HG02938 (cell line): Measurements from ENCODE around the gene ZIC3.
"Not testable (repeated sequence)": the region's sequence is repeated elsewhere in the genome, so short reads cannot be mapped to it uniquely, and the experiment has no call there.

Experiments used
- ATAC-seq: cut with Tn5 transposase; IDR thresholded peaks from one replicate; pipeline ENCODE4 v1.9.1; 2021; ENCODE audit warnings: mild to moderate bottlenecking, moderate library complexity; ENCODE audit not compliant: unreplicated experiment

Gene ZIC3

DNA sequence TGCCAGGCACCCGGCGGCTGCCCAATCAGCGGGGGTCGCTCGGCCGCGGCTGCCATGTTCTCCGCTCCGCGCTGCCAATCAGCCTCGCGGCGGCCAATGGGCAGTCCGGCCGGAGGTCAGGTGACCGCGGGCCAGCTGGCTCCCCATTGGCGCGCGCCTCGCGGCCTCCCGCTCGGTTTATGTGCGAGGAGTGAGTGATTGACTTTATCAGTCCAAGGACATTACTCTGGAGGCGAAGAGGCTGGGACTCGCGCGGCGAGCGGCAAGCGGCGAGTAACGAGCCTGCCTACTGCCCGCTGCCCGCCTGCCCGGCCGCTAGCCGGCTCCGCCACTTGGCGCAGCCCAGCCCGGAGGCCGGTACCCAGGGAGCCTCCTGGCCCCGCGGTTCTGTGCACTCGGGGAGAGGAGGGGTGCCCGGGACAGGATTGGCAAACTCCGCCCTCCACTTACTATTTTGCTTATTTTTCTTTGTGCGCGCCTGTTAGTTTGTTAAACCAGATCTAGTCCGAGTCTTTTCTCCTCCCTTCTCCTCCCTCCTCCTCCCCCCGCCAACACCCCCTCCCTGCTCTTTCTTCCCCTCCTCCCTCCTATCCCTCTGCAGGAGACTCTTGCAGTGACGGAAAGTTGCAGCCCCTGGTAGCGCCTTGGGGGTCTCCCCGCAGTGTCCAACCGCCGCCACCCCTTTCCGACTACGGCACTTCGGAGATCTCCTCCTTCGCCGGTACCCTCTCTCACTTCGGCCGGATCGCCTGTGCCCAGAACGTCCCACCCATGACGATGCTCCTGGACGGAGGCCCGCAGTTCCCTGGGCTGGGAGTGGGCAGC is at the start of gene ZIC3:
Gene ZIC3, plus strand, starts transcription at position 207 of the 825 bp plus-strand sequence. Its CDS starts 565 bp downstream, at position 772.
- ATAC-seq: no peak

DNA sequence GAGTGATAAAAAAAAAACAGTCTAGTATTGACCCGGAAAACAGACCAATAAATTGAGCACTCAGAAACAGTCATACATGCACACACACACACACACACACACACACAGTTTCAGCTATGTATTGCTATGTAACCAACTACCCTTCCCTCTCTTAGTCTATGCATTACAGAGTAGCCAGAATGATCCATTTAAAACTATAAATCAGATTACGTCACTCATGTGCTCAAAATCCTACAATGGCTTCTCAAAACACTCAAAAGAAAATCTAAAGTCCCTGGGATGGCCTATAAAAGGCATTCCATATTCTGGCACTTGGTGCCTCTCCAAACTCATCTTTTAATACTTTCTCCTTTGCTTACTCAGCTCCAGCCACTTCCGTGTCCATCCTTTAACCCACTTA is 46.5 kb upstream of the ZIC3 start:
- ATAC-seq: no peak

DNA sequence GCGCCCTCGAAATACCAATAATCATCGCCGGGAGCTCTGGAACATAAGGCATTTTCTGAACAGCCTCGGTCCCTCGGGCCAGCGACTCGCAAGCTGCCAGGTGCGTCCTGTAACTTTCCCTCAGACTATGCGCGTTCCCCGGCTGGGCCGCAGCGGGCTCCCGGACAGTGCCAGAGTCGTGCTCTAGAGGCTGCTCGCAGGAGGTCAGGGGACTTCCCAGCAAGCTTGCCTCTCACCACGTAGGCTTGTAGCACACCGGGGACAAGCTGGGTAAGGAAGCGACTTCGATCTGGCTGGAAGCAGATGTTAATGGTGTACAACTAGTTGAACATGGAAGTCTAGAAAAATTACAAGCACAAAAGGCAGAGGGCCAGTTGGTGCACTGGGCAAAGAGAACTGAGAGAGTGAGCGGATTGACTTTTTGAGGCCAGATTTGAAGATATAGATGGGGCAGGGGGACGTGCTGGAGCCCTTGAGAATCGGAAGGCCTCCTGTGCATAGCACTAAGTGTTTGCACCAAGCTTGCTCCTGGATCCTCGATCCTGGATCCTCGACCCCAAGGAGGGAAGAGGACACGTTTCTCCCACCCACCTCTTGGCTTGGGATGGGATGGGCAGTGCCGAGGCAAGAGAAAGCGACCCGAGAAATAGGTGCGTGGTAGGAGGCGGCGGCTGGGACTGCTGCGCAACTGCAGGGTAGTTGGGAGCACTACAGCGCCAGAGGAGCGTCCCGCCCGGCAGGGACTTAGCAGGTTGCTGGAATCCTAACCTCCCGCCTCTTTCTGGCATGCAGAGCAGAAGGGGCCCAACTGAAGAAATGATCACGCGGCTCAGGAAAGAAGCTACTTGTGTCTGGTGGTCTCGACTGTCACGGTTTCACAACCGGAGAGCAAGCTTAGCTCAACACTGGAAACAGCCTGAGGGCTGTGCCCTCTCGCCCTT is 19.9 kb upstream of the ZIC3 start:
- ATAC-seq: no peak

DNA sequence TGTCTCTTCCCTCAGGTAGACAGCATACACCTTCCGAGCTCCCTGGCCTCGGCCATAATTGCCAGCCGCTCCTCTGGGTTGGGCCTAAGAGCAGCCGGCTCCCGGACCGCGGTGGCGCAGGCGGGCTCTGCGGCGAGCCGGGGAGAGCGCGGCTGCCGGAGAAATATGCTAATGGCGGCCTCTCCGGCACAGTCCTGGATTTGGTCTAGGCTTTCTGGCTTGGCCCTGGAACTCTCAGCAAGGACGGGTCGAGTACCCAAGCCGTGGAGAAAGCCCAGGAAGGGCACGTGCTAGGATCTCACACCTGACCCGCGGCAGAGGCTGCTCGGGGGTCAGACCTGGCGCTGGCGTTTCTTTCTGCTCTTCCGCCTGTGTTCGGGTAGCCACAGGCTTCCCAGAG is 18.6 kb upstream of the ZIC3 start:
- no peak for ATAC-seq

DNA sequence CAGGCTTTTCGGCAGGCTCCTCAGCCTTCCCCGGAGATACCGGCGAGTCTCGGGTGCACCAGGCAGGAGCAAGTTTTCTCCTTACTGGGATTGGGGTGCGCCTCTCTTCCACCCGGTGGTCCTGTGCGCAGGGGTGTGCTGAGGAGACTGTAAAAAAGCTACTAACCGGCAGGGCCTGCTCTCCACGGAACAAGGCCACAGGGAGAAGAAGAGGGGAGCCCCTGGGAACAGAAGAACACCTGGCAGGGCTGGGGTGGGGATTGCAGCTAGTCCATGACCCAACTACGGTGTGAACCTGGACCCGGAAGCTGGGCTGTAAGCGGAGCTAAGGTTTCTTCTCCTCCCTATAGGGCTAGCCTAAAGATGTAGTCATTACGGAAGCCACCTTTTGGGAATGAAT is 17.7 kb upstream of the ZIC3 start:
- ATAC-seq: no peak

DNA sequence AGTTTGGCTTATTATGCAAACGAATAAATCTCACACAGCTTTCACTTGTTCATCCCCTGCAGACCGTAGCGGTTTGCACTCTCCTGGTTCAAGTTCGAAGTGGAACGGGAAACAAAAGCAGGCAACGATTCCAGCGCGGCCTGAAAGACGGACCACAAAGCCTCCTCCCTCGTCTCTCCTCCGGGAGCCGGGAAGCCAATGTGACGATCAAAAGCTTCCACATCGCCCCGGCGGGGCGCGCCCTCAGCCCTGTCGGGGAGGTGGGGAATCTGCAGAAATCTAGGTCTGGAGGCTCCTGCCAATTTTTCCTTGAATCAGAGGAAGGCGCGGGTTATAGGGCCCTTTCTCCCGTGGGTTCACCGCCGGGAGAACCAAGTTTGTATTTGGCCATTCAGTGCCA is 16.9 kb upstream of the ZIC3 start:
- ATAC-seq: no peak

DNA sequence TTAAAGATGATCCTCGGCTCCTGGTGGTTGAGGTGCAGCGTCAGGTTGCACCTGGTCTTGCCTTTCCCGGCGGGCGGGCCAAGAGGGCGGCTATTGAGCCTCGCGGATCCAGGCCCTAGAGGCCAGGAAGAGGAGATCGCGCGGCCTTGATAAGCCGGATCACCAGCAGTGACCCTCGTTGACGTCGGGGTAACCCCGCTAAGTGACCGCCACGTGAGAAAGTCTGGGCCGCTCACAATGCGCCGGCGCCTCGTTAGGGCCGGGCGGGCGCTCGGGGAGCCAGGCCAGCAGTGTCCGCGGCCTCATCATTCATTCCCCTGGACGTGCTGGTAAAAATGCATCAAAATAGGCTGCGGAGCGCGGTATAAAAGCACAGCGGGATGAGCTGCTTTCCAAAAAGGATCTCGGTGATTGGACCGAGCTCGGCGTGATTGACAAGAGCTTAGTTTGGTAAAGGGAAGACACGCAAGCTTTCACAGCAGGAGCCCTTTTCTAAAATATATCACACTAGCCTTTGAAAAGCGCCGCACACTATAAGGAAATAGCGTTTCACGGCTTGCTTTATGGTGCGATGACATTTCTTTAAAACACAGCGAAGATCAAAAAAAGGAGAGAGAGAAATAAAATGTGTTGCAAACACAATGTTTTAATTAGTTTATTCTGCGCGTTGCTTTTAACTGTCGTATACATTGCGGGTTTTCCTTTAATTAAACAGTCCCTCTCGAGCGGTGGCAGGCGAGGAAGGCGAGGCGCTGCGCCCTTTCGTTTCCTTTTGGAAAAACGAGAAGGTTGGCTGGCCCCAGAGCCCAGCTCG is 15.9 kb upstream of the ZIC3 start:
- no peak for ATAC-seq

DNA sequence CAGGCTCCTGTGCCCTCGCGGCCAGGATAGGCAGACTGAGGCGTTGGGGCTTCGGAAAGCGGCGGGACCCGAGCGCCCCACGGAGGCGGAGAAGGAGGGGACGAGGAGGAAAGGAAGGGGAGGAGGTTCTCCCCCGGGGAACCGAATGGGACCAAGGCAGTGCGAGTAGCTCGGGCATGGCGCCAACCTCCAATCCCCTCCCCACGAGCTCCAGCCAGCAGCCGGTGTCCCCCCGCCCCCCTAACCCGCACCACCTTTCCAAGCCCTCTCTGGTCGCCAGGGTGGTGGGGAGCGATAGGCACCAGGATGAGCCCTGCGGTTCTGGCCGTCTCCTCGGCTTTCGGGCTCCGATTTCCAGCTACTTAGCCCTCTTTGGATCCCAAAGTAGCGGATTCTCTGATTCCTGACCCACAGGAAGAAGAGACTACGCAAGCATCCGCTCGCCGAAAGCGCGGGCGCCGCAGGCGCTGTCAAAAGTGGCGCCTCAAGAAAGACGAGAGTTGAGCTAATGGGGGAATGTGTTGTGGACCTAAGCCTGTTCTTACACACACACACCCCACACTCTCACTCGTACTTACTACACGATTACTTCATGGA is 15.2 kb upstream of the ZIC3 start:
- no peak for ATAC-seq

DNA sequence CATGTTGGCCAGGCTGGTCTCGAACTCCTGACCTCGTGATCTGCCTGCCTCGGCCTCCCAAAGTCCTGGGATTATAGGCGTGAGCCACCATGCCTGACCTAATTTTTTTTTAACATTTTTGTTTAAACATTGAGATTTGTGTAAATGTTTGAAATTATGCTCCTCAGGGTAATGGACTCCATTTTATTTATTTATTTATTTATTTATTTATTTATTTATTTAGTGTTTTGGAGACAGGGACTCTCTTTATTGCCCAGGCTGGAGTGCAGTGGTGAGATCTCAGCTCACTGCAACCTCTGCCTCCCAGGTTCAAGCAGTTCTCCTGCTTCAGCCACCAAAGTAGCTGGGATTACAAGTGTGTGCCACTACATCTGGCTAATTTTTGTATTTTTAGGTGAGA is 13.8 kb upstream of the ZIC3 start:
- not testable (repeated sequence) for ATAC-seq

DNA sequence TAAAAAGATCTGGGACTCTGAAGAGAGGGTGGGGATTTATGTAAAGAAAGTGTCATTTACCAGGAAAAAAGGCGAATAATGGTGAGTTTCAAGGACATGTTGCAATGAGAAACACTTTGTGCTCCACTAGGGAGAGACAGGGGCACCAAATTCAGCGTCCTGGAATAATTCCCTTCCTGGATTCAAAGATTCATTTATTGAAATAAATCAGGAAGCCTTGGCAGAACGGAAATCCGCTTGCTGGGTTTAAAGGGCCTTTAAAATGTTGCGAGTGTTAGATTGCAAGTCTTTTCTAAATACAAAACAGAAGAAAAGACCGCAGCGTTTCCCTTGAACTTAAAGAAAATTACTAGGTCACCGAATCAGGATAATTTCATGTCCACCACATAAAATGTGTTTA is 3.8 kb upstream of the ZIC3 start:
- ATAC-seq: no peak

DNA sequence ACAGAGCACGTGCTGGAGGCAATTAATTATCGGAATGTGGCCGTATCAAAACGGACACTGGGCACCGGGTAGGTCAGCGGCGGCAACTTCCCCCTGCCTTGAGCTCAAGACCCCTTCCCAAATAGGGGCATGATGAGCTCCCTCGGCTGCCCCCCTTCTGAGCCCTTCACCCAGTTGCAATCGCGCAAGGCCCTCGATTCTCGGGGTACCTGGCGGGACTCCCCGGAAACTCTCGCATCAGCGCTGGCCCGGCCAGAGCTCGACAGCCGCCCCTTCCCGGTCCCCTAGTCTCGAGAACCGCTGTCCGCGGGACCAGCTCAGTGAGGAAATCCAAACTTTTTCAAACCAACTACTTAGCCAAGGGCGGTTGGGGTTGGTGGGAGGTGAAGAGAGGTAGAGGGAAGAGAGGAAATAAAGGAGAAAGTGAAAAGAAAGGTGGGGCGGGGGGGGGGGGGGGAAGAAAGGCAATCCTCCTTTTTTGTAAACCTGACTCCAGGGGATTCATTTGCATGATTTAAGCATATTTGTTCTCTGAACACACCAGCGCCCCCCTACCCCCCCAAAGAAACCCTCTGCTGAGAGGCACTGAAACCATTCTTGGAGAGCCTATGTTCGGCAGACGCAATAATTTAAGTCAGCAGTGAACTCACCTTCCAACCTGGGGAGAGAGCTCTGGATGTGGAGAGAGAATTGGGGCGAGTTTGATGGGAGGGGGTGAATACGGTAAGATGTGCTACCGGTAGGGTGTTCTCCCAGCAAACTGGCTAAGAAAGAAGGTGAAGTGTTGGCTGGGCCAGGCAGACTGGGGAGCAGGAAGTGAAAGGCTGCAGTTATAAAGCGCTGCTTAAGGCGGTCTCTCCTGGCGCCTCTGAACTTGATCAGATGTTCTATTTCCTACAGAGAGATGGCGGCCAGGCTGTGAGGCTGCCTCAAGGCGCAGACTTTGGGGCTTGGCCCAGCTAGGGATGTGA is 2.0 kb upstream of the ZIC3 start:
- no peak for ATAC-seq

DNA sequence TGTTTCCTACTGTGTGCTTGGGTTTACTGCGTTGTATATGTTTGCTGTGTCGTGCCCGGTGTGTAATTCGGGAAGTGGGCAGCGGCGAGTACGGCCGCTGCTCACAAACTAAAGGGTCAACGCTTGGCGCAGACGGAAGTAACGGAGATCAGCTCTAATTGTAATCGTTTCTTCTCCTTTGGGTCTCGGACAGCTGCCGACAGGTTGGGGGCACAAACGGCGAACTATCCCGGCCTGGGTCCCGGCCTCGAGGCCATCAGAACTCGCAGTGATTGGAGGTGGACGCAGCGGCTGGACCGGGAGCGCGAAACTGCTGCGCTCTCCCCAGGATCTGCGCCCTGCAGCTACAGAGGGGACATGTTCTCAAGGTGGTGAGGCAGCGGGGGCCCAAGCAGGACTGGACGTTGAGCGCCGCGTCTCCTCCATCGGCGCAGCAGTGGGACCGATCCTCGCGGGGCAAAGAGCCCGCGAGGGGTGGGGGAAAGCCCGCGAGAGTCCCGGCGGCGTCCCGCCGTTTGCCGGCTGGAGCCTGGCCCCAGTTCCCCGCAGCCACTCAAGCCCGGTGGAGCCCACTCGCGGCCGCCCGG is 516 bp upstream of the ZIC3 start:
- ATAC-seq: no peak

DNA sequence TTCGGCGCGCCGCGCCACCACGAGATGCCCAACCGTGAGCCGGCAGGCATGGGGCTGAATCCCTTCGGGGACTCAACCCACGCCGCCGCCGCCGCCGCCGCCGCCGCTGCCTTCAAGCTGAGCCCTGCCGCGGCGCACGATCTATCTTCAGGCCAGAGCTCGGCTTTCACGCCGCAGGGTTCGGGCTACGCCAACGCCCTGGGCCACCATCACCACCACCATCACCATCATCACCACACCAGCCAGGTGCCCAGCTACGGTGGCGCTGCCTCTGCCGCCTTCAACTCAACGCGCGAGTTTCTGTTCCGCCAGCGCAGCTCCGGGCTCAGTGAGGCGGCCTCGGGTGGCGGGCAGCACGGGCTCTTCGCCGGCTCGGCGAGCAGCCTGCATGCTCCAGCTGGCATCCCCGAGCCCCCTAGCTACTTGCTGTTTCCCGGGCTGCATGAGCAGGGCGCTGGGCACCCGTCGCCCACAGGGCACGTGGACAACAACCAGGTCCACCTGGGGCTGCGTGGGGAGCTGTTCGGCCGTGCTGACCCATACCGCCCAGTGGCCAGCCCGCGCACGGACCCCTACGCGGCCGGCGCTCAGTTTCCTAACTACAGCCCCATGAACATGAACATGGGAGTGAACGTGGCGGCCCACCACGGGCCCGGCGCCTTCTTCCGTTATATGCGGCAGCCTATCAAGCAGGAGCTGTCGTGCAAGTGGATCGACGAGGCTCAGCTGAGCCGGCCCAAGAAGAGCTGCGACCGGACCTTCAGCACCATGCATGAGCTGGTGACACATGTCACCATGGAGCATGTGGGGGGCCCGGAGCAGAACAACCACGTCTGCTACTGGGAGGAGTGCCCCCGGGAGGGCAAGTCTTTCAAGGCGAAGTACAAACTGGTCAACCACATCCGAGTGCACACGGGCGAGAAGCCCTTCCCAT is 1.1 kb downstream of the ZIC3 start:
- no peak for ATAC-seq

DNA sequence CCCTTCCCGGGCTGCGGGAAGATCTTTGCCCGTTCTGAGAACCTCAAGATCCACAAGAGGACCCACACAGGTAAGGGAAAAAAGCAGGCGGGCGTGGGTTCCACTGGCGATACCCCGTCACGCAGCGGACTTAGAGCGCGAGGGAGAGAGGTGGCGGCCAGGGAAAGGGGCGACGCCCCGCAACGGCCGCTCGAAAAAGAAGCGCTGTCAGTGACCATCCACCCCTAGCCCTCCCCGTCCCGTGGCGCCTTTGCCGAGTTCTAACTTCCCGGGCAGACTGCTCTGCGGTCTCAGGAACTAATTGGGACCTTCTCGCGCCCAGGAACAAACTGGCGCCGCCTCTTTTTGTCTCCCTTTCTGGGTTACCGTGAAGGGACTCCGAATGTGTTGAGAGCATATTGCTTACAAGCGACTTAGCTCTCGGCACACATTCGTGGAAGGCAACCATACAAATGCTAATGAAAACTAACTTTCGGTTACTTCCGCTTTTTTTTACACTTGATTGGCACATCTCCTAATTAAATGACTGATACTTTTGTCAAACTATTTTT is 1.8 kb downstream of the ZIC3 start:
- no peak for ATAC-seq

DNA sequence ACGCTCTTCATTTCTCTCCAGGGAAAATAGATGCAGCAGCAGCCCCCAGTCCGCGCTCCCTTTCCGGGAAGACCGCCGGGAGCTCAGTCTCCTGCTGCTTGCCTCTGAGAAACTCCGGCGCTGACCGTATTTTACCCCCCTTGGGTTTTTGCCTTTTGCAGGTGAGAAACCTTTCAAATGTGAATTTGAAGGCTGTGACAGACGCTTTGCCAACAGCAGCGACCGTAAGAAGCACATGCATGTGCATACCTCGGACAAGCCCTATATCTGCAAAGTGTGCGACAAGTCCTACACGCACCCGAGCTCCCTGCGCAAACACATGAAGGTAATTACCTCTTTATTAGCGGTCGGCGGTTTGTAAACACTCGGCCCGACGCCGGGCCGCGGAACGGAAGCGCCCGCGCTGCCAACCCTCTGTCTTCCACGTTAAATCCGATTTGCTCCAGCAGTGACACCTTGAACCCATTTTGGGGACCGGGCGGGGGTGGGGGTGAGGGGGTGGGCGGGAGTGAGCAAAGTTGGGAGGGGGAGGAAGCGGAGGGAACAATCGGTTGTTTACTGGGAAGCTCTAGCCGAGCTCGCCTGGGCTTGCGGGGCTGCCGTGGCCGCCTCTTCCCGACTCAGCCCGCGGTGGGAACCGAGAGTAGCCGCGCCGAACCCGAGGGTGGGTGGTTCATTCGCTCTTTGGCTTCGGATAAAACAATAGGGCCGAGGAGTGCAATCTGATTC is 3.0 kb downstream of the ZIC3 start:
- ATAC-seq: no peak

DNA sequence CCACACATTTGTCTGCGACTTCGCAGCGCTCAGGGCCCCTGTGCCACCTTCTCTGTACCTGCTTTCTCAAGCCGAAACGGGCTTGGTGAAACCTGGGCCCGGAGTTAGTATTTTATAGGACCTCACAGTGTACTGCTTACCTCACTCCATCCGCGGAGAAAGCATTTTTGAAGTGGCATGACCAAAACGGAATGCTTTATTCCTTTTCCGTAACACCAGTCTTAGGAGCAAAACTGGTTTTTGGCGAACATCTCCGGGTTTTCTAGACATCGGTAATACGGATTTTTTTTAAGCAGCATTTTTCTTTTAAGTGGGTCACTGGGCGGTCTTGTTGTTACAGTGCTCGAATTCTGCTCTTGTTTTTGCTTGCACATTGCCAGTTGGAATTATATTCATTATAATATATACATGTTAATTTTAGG is 3.6 kb downstream of the ZIC3 start:
- no peak for ATAC-seq
